ENCODE measurements around the gene HAUS1. TPM values are rescaled to one million over a fixed set of nuclear protein-coding genes. Genes with fewer than 3 reads are reported as not detected.
A peak's percentile ranks its signal among the peaks of the same experiment; 100 is the strongest.

HAUS1 gene
- polyA plus RNA-seq (2011; rRNA removed) (13.8 and 27.2 TPM in 2 replicates), polyA minus RNA-seq (2011; rRNA and poly(A)+ RNA removed) (5.0 and 7.1 TPM in 2 replicates)

GRCh38 chr18:46104128-46104911 lies at the start of gene HAUS1:
Gene HAUS1, plus strand, starts transcription at chr18:46104385. Its CDS starts 27 bp downstream, at chr18:46104412.
- no peak for TF ChIP-seq CTCF (IDR thresholded peaks at IDR 0.05; ENCODE audit: insufficient read depth, low read depth, low read length)
- ChIA-PET CTCF (interaction anchor here (0.6 to 1.1 kb wide), 3 partner anchors 10 to 69 kb away, joined by 3 read pairs; a partner anchor contains a TSS), POLR2A (no interaction called here)

GRCh38 chr18:46054956-46055837 lies 49.0 kb upstream of the HAUS1 start:
- no peaks in the 10 kb centered on the region for H3K27me3 ChIP-seq (ENCODE audit: control insufficient read depth, insufficient read depth, low read length)
- DNase-seq (ENCODE audit: low read depth), result no peak
- POLR2A ChIA-PET, result no interaction called here
- TF ChIP-seq CTCF (IDR thresholded peaks at IDR 0.05; ENCODE audit: insufficient read depth, low read depth, low read length), result no peak
- no peak overlapping the region for H3K4me3 ChIP-seq (ENCODE audit: low read depth, low read length)
- H3K36me3 ChIP-seq (ENCODE audit: control insufficient read depth, insufficient read depth, low read length), result no peaks in the 10 kb centered on the region
- CTCF ChIA-PET, result interaction anchor here (0.7 to 1.6 kb wide), 3 partner anchors 12 to 369 kb away, joined by 4 to 5 read pairs (median 5); no protein-coding TSS in a partner anchor

More at GRCh38 chr18:46104128-46104911, at the start of gene HAUS1:
- Histone ChIP-seq H3K27me3 (ENCODE audit: control insufficient read depth, insufficient read depth, low read length) (no peaks in the 10 kb centered on the region), H3K36me3 (ENCODE audit: control insufficient read depth, insufficient read depth, low read length) (no peaks in the 10 kb centered on the region), H3K4me3 (ENCODE audit: low read depth, low read length) (peak within 1 kb of the TSS; percentile 93)
- DNase-seq (ENCODE audit: low read depth), result peak; percentile 31

GRCh38 chr18:46055838-46056230 lies 48.4 kb upstream of the HAUS1 start:
- POLR2A ChIA-PET, result no interaction called here
- H3K36me3 ChIP-seq (ENCODE audit: control insufficient read depth, insufficient read depth, low read length), result no peaks in the 10 kb centered on the region
- CTCF ChIA-PET, result interaction anchor here (0.7 to 1.6 kb wide), 2 partner anchors 13 to 369 kb away, joined by 4 to 5 read pairs; no protein-coding TSS in a partner anchor
- no peak for TF ChIP-seq CTCF (IDR thresholded peaks at IDR 0.05; ENCODE audit: insufficient read depth, low read depth, low read length)
- no peaks in the 10 kb centered on the region for H3K27me3 ChIP-seq (ENCODE audit: control insufficient read depth, insufficient read depth, low read length)
- DNase-seq (ENCODE audit: low read depth), result no peak
- H3K4me3 ChIP-seq (ENCODE audit: low read depth, low read length), result no peak overlapping the region

GRCh38 chr18:46060359-46060841 lies 43.8 kb upstream of the HAUS1 start:
- Histone ChIP-seq H3K36me3 (ENCODE audit: control insufficient read depth, insufficient read depth, low read length) (no peaks in the 10 kb centered on the region), H3K27me3 (ENCODE audit: control insufficient read depth, insufficient read depth, low read length) (no peaks in the 10 kb centered on the region), H3K4me3 (ENCODE audit: low read depth, low read length) (no peak overlapping the region)
- CTCF ChIA-PET, result interaction anchor here (2.9 kb wide), 1 partner anchor 12 kb away, joined by 15 read pairs; the partner anchor contains the start of gene PSTPIP2
- no peak for DNase-seq (ENCODE audit: low read depth)
- POLR2A ChIA-PET, result no interaction called here
- TF ChIP-seq CTCF (IDR thresholded peaks at IDR 0.05; ENCODE audit: insufficient read depth, low read depth, low read length), result no peak
